ENCODE results near the gene LONRF2.
"Not testable (repeated sequence)": the region's sequence is repeated elsewhere in the genome, so short reads cannot be mapped to it uniquely, and the experiment has no call there.

LONRF2 gene

GRCh38 chr2:100321866-100322820 lies at the start of gene LONRF2:
Gene LONRF2, minus strand, starts transcription at chr2:100322501. Its CDS starts 408 bp downstream, at chr2:100322093.
- Histone ChIP-seq H3K36me3 (ENCODE audit: control insufficient read depth, insufficient read depth, low read length) (no peaks in the 10 kb centered on the region), H3K27me3 (replicated peaks; ENCODE audit: control insufficient read depth, insufficient read depth, low read length) (peaks cover 1% of the 10 kb centered on the region; the same call in 1 of the 2 replicates), H3K4me3 (replicated peaks; ENCODE audit: low read depth, low read length) (no peak within 1 kb of the TSS)
- peak; percentile 12 for DNase-seq (ENCODE audit: extremely low read depth, insufficient read length)
- TF ChIP-seq CTCF (IDR thresholded peaks at IDR 0.05; ENCODE audit: insufficient read depth, low read length, poor library complexity, severe bottlenecking), result no peak

- peak; percentile 32 for DNase-seq (ENCODE audit: extremely low read depth, insufficient read length)
- Histone ChIP-seq H3K27me3 (replicated peaks; ENCODE audit: control insufficient read depth, insufficient read depth, low read length) (no peaks in the 10 kb centered on the region), H3K4me3 (replicated peaks; ENCODE audit: low read depth, low read length) (no peak overlapping the region), H3K36me3 (ENCODE audit: control insufficient read depth, insufficient read depth, low read length) (no peaks in the 10 kb centered on the region)
- no peak for TF ChIP-seq CTCF (IDR thresholded peaks at IDR 0.05; ENCODE audit: insufficient read depth, low read length, poor library complexity, severe bottlenecking)
Measured at GRCh38 chr2:100367163-100367562, 44.9 kb upstream of the LONRF2 start.

GRCh38 chr2:100365434-100365833 lies 43.1 kb upstream of the LONRF2 start:
- DNase-seq (ENCODE audit: extremely low read depth, insufficient read length), result no peak
- TF ChIP-seq CTCF (IDR thresholded peaks at IDR 0.05; ENCODE audit: insufficient read depth, low read length, poor library complexity, severe bottlenecking), result no peak
- Histone ChIP-seq H3K27me3 (replicated peaks; ENCODE audit: control insufficient read depth, insufficient read depth, low read length) (no peaks in the 10 kb centered on the region), H3K4me3 (replicated peaks; ENCODE audit: low read depth, low read length) (no peak overlapping the region), H3K36me3 (ENCODE audit: control insufficient read depth, insufficient read depth, low read length) (no peaks in the 10 kb centered on the region)

- not testable (repeated sequence) for DNase-seq (ENCODE audit: extremely low read depth, insufficient read length); H3K36me3 ChIP-seq (ENCODE audit: control insufficient read depth, insufficient read depth, low read length); H3K27me3 ChIP-seq (replicated peaks; ENCODE audit: control insufficient read depth, insufficient read depth, low read length); H3K4me3 ChIP-seq (replicated peaks; ENCODE audit: low read depth, low read length)
Measured at GRCh38 chr2:100362269-100362668, 40.0 kb upstream of the LONRF2 start.

GRCh38 chr2:100359576-100359975 lies 37.3 kb upstream of the LONRF2 start:
- no peak for TF ChIP-seq CTCF (IDR thresholded peaks at IDR 0.05; ENCODE audit: insufficient read depth, low read length, poor library complexity, severe bottlenecking)
- DNase-seq (ENCODE audit: extremely low read depth, insufficient read length), result no peak
- Histone ChIP-seq H3K36me3 (ENCODE audit: control insufficient read depth, insufficient read depth, low read length) (no peaks in the 10 kb centered on the region), H3K27me3 (replicated peaks; ENCODE audit: control insufficient read depth, insufficient read depth, low read length) (no peaks in the 10 kb centered on the region), H3K4me3 (replicated peaks; ENCODE audit: low read depth, low read length) (no peak overlapping the region)

- DNase-seq (ENCODE audit: extremely low read depth, insufficient read length), result no peak
- Histone ChIP-seq H3K36me3 (ENCODE audit: control insufficient read depth, insufficient read depth, low read length) (no peaks in the 10 kb centered on the region), H3K27me3 (replicated peaks; ENCODE audit: control insufficient read depth, insufficient read depth, low read length) (no peaks in the 10 kb centered on the region), H3K4me3 (replicated peaks; ENCODE audit: low read depth, low read length) (no peak overlapping the region)
- TF ChIP-seq CTCF (IDR thresholded peaks at IDR 0.05; ENCODE audit: insufficient read depth, low read length, poor library complexity, severe bottlenecking), result no peak
Measured at GRCh38 chr2:100358554-100358953, 36.3 kb upstream of the LONRF2 start.

Data from GM06990 (cell line).